Measurements from ENCODE around the gene SOCS6.

SOCS6 gene

GRCh38 chr18:70289351-70290312, 787 bp downstream of the SOCS6 start:
- no peak for DNase-seq

- no peak for DNase-seq
These were observed 1.8 kb downstream of the SOCS6 start for GRCh38 chr18:70290482-70291294.

- DNase-seq, result no peak
These were observed 2.4 kb downstream of the SOCS6 start for GRCh38 chr18:70291295-70291574.

DNA sequence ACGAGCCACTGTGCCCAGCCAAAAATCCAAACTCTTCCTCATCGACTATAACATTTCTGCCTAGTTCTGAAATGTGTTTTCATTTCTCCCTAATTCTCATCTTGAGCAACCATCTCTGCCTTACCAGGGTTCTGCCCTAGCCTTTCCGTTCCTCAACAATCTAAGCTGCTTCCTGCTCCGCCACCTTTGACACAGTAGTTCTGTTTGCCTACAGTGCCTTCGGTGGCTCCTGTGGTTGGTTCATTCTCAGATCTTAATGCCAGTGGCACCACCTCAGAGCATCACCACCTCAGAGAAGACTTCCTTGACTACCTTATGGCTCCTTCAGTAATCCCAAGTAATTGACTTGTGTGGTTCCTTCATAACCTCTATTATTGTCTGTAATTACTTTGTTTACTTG, 3.8 kb downstream of the SOCS6 start:
- DNase-seq, result no peak

GRCh38 chr18:70293166-70293565, 4.3 kb downstream of the SOCS6 start:
- no peak for DNase-seq

GRCh38 chr18:70294471-70295191, 5.8 kb downstream of the SOCS6 start:
- DNase-seq, result no peak

- DNase-seq, result no peak
These were observed 6.6 kb downstream of the SOCS6 start for GRCh38 chr18:70295192-70296188.

DNA sequence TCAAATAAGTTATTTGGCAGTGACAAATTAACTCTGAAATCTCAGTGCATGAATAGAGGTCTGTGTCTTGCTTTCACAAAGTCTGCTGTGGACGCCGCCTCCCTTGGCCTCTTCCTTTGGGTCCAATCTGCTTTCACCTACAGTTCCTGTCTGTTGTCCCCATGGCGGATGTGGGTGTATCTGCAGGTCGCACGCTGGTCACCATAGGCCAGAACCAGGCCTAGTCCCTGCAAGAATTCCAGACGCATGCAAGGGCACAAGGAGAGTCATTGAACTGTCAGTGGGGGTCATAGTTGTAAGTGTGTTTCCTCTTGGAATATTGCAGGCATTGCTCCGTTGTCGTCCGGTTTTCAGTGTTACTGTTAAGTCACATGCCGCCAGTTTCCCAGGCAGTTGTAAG, 7.4 kb downstream of the SOCS6 start:
- no peak for DNase-seq

DNA sequence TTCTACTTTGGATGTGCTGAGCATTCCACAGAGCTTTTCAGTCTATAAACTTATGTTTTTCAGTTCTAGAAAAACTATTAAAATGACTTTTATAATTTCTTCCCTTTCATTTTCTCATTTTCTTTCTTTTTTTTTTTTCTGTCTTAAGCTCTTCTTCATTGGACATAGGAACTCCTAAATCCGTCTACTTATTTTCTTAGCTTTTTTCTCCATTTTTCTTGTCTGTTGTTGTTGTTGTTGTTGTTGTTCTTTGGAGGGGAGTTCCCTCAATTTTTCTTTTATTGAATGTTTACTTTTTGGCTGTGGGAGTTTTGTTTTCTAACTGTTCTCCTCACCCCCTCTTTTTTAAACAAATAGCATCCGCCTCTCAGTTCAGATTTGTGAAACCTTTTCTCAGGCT, 7.9 kb downstream of the SOCS6 start:
- no peak for DNase-seq

DNA sequence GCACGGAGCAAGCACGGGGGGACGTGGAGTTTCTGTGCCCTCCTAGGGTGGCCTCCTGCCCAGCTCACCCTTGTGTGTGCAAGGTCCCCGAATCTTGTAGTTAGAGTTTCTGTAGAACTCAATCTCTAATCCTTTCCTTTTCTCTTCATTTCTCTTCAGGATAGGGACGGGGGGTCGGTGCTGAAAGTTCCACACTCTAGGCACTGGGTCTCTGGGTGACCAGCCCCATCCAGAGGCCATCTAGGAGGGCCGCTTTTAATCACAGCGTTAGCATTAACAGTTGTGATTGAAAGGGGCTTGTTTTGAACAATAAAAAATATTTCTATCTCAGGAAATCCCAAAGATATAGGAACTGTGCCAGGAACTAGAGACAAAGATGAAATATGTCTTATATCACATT, 10.5 kb downstream of the SOCS6 start:
- DNase-seq, result no peak

GRCh38 chr18:70301667-70302066, 12.8 kb downstream of the SOCS6 start:
- no peak for DNase-seq

DNA sequence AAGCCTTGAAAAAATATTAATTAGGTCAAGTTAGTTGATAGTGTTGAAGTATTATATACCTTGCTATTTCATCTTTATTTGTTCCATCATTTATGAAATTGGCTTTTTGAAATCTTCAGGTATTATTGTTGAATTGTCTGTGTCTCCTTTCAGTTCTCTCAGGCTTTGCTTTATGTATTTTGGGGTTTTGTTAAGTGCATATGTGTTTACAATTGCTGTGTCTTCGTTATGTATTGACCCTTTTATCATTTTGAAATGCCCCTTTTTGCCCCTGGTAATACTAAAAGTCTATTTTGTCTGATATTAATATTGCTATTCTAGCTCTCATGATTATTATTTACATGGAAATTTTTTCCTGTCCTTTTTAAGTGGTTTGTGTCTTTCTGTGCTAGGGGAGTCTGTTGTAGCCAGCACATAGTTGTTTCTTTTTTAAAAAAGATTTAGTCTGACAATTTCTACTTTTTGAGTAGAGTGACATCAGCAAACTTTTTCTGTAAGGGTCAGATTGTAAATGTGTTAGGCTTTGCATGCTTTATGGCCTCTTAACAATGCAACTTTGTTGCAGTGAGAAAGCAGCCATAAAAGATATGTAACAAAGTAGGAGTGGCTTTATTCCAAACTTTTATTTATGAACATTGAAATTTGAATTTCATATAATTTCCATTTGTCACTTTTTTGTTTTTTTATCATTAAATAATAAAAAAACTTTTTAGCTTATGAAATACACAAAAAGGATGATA, 19.9 kb downstream of the SOCS6 start:
- no peak for DNase-seq

GRCh38 chr18:70310560-70311320, 21.9 kb downstream of the SOCS6 start:
- no peak for DNase-seq

- no peak for DNase-seq
These were observed 22.9 kb downstream of the SOCS6 start for GRCh38 chr18:70311726-70312125.

- DNase-seq, result no peak
These were observed 24.8 kb downstream of the SOCS6 start for GRCh38 chr18:70313640-70314039.

GRCh38 chr18:70314151-70314782, 25.4 kb downstream of the SOCS6 start:
- no peak for DNase-seq

GRCh38 chr18:70319187-70319586, 30.3 kb downstream of the SOCS6 start:
- DNase-seq, result no peak

DNA sequence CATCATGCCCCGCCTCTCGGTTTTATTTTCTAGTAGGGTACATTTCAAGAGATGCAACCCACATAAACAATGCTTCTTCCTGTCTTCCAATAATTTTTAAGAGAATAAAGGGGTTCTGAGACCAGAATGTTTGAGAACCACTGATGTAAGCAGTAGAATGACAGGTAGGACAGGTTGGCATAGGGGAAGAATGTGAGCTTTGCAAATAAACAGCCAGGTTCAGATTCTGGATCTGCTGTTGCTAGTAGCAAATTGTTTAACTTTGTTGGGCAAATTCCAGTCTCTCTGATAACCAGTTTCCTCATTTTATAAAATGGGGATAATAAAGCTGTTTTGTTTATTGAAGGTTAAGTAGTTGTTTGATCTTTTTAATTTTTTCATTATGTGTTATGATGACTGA, 32.8 kb downstream of the SOCS6 start:
- no peak for DNase-seq

- DNase-seq, result no peak
These were observed 33.5 kb downstream of the SOCS6 start for GRCh38 chr18:70322385-70322784.

GRCh38 chr18:70322928-70323327, 34.1 kb downstream of the SOCS6 start:
- no peak for DNase-seq
